Fibroblast of pulmonary artery (primary cell): ENCODE results near the gene HBS1L.

Experiments used
- DNase-seq: peaks from one replicate; pipeline ENCODE4 v3.0.0-alpha.2; 2010; ENCODE audit warnings: low read depth
- H3K4me3 ChIP-seq: replicated peaks from 2 replicates; pipeline ENCODE4 v1.5.1; 2011; ENCODE audit warnings: low read depth, mild to moderate bottlenecking, control low read depth, low read length, moderate library complexity
- CTCF ChIP-seq: IDR thresholded peaks from 2 replicates; pipeline ENCODE4 v1.5.1; 2011; ENCODE audit warnings: mild to moderate bottlenecking, control low read depth, low read length, inconsistent platforms; ENCODE audit errors: missing control alignments

The HBS1L gene

GRCh38 chr6:134983823-134984222 is 70.8 kb downstream of the HBS1L start:
- DNase-seq: no peak
- no peak for TF ChIP-seq CTCF

GRCh38 chr6:134982161-134982560 is 72.5 kb downstream of the HBS1L start:
- no peak for DNase-seq
- no peak for TF ChIP-seq CTCF
- H3K4me3 ChIP-seq: no peak overlapping the region

More at GRCh38 chr6:134983823-134984222, 70.8 kb downstream of the HBS1L start:
- H3K4me3 ChIP-seq: no peak overlapping the region

GRCh38 chr6:134980846-134981245 is 73.8 kb downstream of the HBS1L start:
- H3K4me3 ChIP-seq: no peak overlapping the region
- TF ChIP-seq CTCF: no peak
- DNase-seq: no peak

- no peak for DNase-seq
These were observed 75.5 kb downstream of the HBS1L start for GRCh38 chr6:134979142-134979541.

GRCh38 chr6:134974370-134974769 is 80.3 kb downstream of the HBS1L start:
- no peak for DNase-seq
- H3K4me3 ChIP-seq: no peak overlapping the region
- TF ChIP-seq CTCF: no peak

More at GRCh38 chr6:134979142-134979541, 75.5 kb downstream of the HBS1L start:
- no peak for TF ChIP-seq CTCF
- no peak overlapping the region for H3K4me3 ChIP-seq

GRCh38 chr6:134967711-134968110 is 86.9 kb downstream of the HBS1L start:
- DNase-seq: no peak
- H3K4me3 ChIP-seq: no peak overlapping the region
- TF ChIP-seq CTCF: no peak

- TF ChIP-seq CTCF: no peak
- H3K4me3 ChIP-seq: no peak overlapping the region
- DNase-seq: no peak
These were observed 90.0 kb downstream of the HBS1L start for GRCh38 chr6:134964451-134965203.
